IMR-90 (cell line): ENCODE data around the gene EFS. TPM values are rescaled to one million over a fixed set of nuclear protein-coding genes. Genes with fewer than 3 reads are reported as not detected.

Experiments used
- ATAC-seq: fragments of 200-7000 bp; cut with Tn5 transposase; 2 replicates; pipeline ENCODE4 v1.9.1; 2020; ENCODE audit warnings: low read depth, mild to moderate bottlenecking, moderate library complexity
- BruUV-seq: library from RNA; stranded (reverse); fragments of 400-500 nt; replicated peaks from 2 replicates; lab custom pipeline; 2021; lab: Mats Ljungman, UMichigan
- CTCF ChIA-PET: fragments of 300-600 bp; formaldehyde crosslinking; extraction: SDS; loops from one replicate; lab custom pipeline; 2021; ENCODE audit warnings: antibody characterized with exemption; lab: Yijun Ruan, JAX
- POLR2A ChIA-PET: fragments of 300-600 bp; sonication (Branson Sonifier 250); formaldehyde crosslinking; loops from one replicate; lab custom pipeline; 2022; ENCODE audit warnings: antibody characterized with exemption; ENCODE audit not compliant: unreplicated experiment; lab: Charles Lee
- DNase-seq: peaks from one replicate; pipeline ENCODE4 v3.0.0; 2013
- H2AFZ ChIP-seq: replicated peaks from 2 replicates; pipeline ENCODE3; 2013; ENCODE audit warnings: low read length, mild to moderate bottlenecking; ENCODE audit not compliant: poor library complexity
- H2AK5ac ChIP-seq: 2 replicates; pipeline ENCODE4 v1.6.1; 2013; ENCODE audit warnings: low read depth, low read length, inconsistent platforms
- H2AK9ac ChIP-seq: replicated peaks from 2 replicates; pipeline ENCODE3; 2013; ENCODE audit warnings: mild to moderate bottlenecking, low read depth, low read length, moderate library complexity; ENCODE audit not compliant: poor library complexity
- H2BK120ac ChIP-seq: 2 replicates; pipeline ENCODE4 v1.6.1; 2013; ENCODE audit warnings: low read depth, low read length, inconsistent platforms
- H2BK15ac ChIP-seq: 3 replicates; pipeline ENCODE4 v1.6.1; 2013; ENCODE audit warnings: low read depth, low read length, inconsistent platforms
- H2BK20ac ChIP-seq: 2 replicates; pipeline ENCODE4 v1.6.1; 2013; ENCODE audit warnings: low read depth, mild to moderate bottlenecking, inconsistent platforms, low read length, moderate library complexity
- H2BK5ac ChIP-seq: 2 replicates; pipeline ENCODE4 v1.6.1; 2013; ENCODE audit warnings: mild to moderate bottlenecking, low read depth, low read length, inconsistent platforms; ENCODE audit not compliant: poor library complexity, severe bottlenecking
- H3K14ac ChIP-seq: replicated peaks from 2 replicates; pipeline ENCODE4 v1.6.1; 2013; ENCODE audit warnings: low read depth, low read length, inconsistent platforms
- H3K18ac ChIP-seq: 2 replicates; pipeline ENCODE4 v1.6.1; 2013; ENCODE audit warnings: low read depth, low read length, control low read depth
- H3K23ac ChIP-seq: 2 replicates; pipeline ENCODE4 v1.6.1; 2013; ENCODE audit warnings: low read depth, low read length, inconsistent platforms
- H3K27ac ChIP-seq: 2 replicates; pipeline ENCODE4 v1.5.1; 2013; ENCODE audit warnings: mild to moderate bottlenecking, control low read depth, low read length; ENCODE audit not compliant: insufficient read depth
- H3K27me3 ChIP-seq: 2 replicates; pipeline ENCODE4 v1.6.1; 2013; ENCODE audit warnings: low read length; ENCODE audit not compliant: control insufficient read depth, insufficient read depth
- H3K36me3 ChIP-seq: 2 replicates; pipeline ENCODE4 v1.6.1; 2013; ENCODE audit warnings: low read length, mixed read lengths; ENCODE audit not compliant: control insufficient read depth, insufficient read depth
- H3K4ac ChIP-seq: 2 replicates; pipeline ENCODE4 v1.6.1; 2013; ENCODE audit warnings: low read depth, low read length, inconsistent platforms
- H3K4me1 ChIP-seq: 2 replicates; pipeline ENCODE4 v1.6.1; 2013; ENCODE audit warnings: low read length, mixed read lengths; ENCODE audit not compliant: control insufficient read depth, insufficient read depth
- H3K4me2 ChIP-seq: 2 replicates; pipeline ENCODE4 v1.6.1; 2013; ENCODE audit warnings: low read depth, mild to moderate bottlenecking, control low read depth, low read length, moderate library complexity
- H3K4me3 ChIP-seq: 2 replicates; pipeline ENCODE4 v1.5.1; 2013; ENCODE audit warnings: low read depth, mild to moderate bottlenecking, control low read depth, low read length, moderate library complexity; ENCODE audit not compliant: insufficient read depth
- H3K56ac ChIP-seq: 2 replicates; pipeline ENCODE4 v1.6.1; 2013; ENCODE audit warnings: low read length, inconsistent platforms; ENCODE audit not compliant: insufficient read depth; ENCODE audit errors: extremely low read depth
- H3K79me1 ChIP-seq, 2 experiments: 2 replicates each; pipeline ENCODE4 v1.6.1; 2013; ENCODE audit warnings: low read length in 2 of 2, inconsistent platforms in 1 of 2, low read depth in 1 of 2
- H3K9ac ChIP-seq: 2 replicates; pipeline ENCODE4 v1.6.1; 2013; ENCODE audit warnings: low read depth, low read length, control low read depth
- H3K9me1 ChIP-seq: 2 replicates; pipeline ENCODE4 v1.6.1; 2013; ENCODE audit warnings: low read length, inconsistent platforms; ENCODE audit not compliant: insufficient read depth
- H3K9me3 ChIP-seq: 2 replicates; pipeline ENCODE4 v1.6.1; 2013; ENCODE audit warnings: low read length; ENCODE audit not compliant: control insufficient read depth, insufficient read depth
- H4K20me1 ChIP-seq: 2 replicates; pipeline ENCODE4 v1.6.1; 2013; ENCODE audit warnings: low read length, inconsistent platforms; ENCODE audit not compliant: insufficient read depth
- H4K5ac ChIP-seq: 2 replicates; pipeline ENCODE4 v1.6.1; 2013; ENCODE audit warnings: mild to moderate bottlenecking, low read depth, low read length, control low read depth
- H4K8ac ChIP-seq, 2 experiments: 2 replicates each; pipeline ENCODE4 v1.6.1; 2013; ENCODE audit warnings: low read depth in 2 of 2, low read length in 2 of 2, control low read depth in 1 of 2, inconsistent platforms in 1 of 2
- H4K91ac ChIP-seq: 2 replicates; pipeline ENCODE4 v1.6.1; 2013; ENCODE audit warnings: low read depth, low read length, inconsistent platforms; ENCODE audit not compliant: insufficient read depth
- CEBPB ChIP-seq: IDR thresholded peaks from 2 replicates; pipeline ENCODE4 v1.6.1; 2012; ENCODE audit warnings: low read depth, low read length, improper control_type of control experiment
- FOS ChIP-seq: fragments of 150-350 bp; IDR thresholded peaks from 2 replicates; pipeline ENCODE4 v1.6.1; 2016; ENCODE audit warnings: low read depth, low read length
- MAFK ChIP-seq: IDR thresholded peaks from 2 replicates; pipeline ENCODE4 v1.6.1; 2012; ENCODE audit warnings: low read depth, low read length, improper control_type of control experiment
- MAZ ChIP-seq: IDR thresholded peaks from 2 replicates; pipeline ENCODE4 v1.6.1; 2012; ENCODE audit warnings: low read depth, mild to moderate bottlenecking, low read length, improper control_type of control experiment, moderate library complexity, borderline replicate concordance
- MXI1 ChIP-seq: IDR thresholded peaks from 2 replicates; pipeline ENCODE4 v1.6.1; 2012; ENCODE audit warnings: low read depth, mild to moderate bottlenecking, low read length, moderate library complexity, borderline replicate concordance
- POLR2A ChIP-seq: IDR thresholded peaks from 2 replicates; pipeline ENCODE4 v1.6.1; 2012; ENCODE audit warnings: mild to moderate bottlenecking, low read depth, low read length
- RFX5 ChIP-seq: IDR thresholded peaks from 2 replicates; pipeline ENCODE4 v1.8.0; 2012; ENCODE audit warnings: low read depth, mild to moderate bottlenecking, low read length, moderate library complexity
- WGBS, 2 experiments: methylation state at CpG; one replicate each; pipeline versions ENCODE4 v1.1.5 to v1.1.7; 2013; ENCODE audit warnings: missing lambda C conversion rate in 2 of 2; ENCODE audit not compliant: insufficient read length in 1 of 2; ENCODE audit errors: extremely low coverage in 2 of 2; 5-methylcytosine and 5-hydroxymethylcytosine counted together
- dilution Hi-C: fragments of 300-500 bp; cut with HindIII; formaldehyde crosslinking; loops from one replicate; pipeline ENCODE4 v1.14.3; 2018; ENCODE audit warnings: low sequenced_read_pairs; ENCODE audit not compliant: unreplicated experiment
- in situ Hi-C: fragments of 300-500 bp; cut with MboI; formaldehyde crosslinking; loops from 3 replicates; pipeline ENCODE4 v1.14.3; 2019; ENCODE audit warnings: low sequenced_read_pairs, inconsistent platforms, mixed read lengths
- intact Hi-C: fragments of 100-400 bp; cut with micrococcal nuclease; formaldehyde crosslinking; loops from 2 replicates; pipeline ENCODE4 v1.10.0; 2022
- polyA plus RNA-seq, 3 experiments: library from polyadenylated mRNA; depleted of rRNA; stranded (reverse); fragments of >200 nt; gene quantifications; 2 replicates each; pipeline ENCODE4 v1.2.3, GENCODE V29; 2012; ENCODE audit warnings: low replicate concordance in 1 of 3
- total RNA-seq: library from RNA; depleted of rRNA; stranded (reverse); fragments of >200 nt; gene quantifications from 2 replicates; pipeline ENCODE4 v1.2.3, GENCODE V29; 2012
- TF ChIP-seq, protein P1 (sequence below): fragments of 150-350 bp; IDR thresholded peaks from 2 replicates; pipeline ENCODE4 v1.6.1; 2016; ENCODE audit warnings: low read depth, mild to moderate bottlenecking, low read length, moderate library complexity, borderline replicate concordance
- TF ChIP-seq, protein P2 (sequence below): conservative IDR thresholded peaks from 2 replicates; pipeline ENCODE4 v1.5.1; 2012; ENCODE audit warnings: mild to moderate bottlenecking, low read depth, low read length, improper control_type of control experiment

EFS gene
- total and polyA plus RNA-seq, 2 of the 4 experiments (the other 2 are of a cell fraction), result 2.2 to 11.6 TPM

DNA sequence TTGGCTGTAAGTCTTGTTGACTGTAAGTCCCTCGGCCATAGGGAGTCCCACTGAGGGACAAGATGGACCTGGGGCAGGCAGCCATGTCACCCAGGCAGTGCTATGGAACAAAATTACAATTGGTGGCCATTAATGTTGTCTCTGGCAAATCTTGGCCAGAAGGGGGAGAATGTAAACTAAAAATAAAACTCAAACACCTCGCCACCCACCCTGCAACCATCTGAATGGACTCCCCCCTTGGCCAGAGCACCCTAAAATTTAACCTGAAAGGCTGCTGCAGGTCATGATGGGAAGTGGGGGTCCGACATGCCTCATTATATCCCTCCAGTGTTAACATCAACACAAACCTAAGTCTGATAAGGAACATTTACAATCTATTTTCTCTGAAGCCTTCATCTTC, 20.5 kb downstream of the EFS start:
- Histone ChIP-seq H3K79me1 (no peaks in the 10 kb centered on the region), H3K23ac (no peak overlapping the region), H3K4me2 (no peak overlapping the region), H2BK120ac (no peak overlapping the region), H3K36me3 (peaks cover 10% of the 10 kb centered on the region), H2AFZ (no peak overlapping the region), H3K18ac (no peak overlapping the region), H2BK5ac (no peak overlapping the region), H3K4me1 (no peaks in the 10 kb centered on the region), H4K20me1 (no peaks in the 10 kb centered on the region), H3K9ac (no peak overlapping the region), H2BK15ac (no peak overlapping the region), H3K14ac (no peak overlapping the region), H2AK9ac (no peak overlapping the region), H3K56ac (no peak overlapping the region), H3K27me3 (peaks cover 2% of the 10 kb centered on the region; the same call in 1 of the 2 replicates), H3K4me3 (no peak overlapping the region), H2BK20ac (no peak overlapping the region), H3K9me1 (no peaks in the 10 kb centered on the region), H3K4ac (no peak overlapping the region), H3K9me3 (peaks cover 1% of the 10 kb centered on the region; the same call in 1 of the 2 replicates), H2AK5ac (no peak overlapping the region), H4K8ac (no peak overlapping the region), H3K27ac (no peak overlapping the region), H4K5ac (no peak overlapping the region), H4K91ac (no peak overlapping the region)
- intact Hi-C loops, result loop anchor here (5.0 kb wide), 1 partner anchor 987 kb away; no protein-coding TSS in a partner anchor
- DNase-seq (no peak), ATAC-seq (no peak)
- POLR2A ChIA-PET, result no interaction called here
- no CpG with 5 or more reads among the region's 3 CpGs for WGBS, 2 experiments
- dilution Hi-C loops, result no loop called here
- CTCF ChIA-PET, result no interaction called here
- in situ Hi-C loops, result no loop called here
- TF ChIP-seq, protein P1, sequence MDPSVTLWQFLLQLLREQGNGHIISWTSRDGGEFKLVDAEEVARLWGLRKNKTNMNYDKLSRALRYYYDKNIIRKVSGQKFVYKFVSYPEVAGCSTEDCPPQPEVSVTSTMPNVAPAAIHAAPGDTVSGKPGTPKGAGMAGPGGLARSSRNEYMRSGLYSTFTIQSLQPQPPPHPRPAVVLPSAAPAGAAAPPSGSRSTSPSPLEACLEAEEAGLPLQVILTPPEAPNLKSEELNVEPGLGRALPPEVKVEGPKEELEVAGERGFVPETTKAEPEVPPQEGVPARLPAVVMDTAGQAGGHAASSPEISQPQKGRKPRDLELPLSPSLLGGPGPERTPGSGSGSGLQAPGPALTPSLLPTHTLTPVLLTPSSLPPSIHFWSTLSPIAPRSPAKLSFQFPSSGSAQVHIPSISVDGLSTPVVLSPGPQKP, result no peak
- TF ChIP-seq MXI1 (no peak), FOS (no peak), MAFK (no peak), CEBPB (no peak), POLR2A (no peak), RFX5 (no peak), MAZ (no peak)
- TF ChIP-seq, protein P2, sequence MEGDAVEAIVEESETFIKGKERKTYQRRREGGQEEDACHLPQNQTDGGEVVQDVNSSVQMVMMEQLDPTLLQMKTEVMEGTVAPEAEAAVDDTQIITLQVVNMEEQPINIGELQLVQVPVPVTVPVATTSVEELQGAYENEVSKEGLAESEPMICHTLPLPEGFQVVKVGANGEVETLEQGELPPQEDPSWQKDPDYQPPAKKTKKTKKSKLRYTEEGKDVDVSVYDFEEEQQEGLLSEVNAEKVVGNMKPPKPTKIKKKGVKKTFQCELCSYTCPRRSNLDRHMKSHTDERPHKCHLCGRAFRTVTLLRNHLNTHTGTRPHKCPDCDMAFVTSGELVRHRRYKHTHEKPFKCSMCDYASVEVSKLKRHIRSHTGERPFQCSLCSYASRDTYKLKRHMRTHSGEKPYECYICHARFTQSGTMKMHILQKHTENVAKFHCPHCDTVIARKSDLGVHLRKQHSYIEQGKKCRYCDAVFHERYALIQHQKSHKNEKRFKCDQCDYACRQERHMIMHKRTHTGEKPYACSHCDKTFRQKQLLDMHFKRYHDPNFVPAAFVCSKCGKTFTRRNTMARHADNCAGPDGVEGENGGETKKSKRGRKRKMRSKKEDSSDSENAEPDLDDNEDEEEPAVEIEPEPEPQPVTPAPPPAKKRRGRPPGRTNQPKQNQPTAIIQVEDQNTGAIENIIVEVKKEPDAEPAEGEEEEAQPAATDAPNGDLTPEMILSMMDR, result no peak
- no TSS peak for BruUV-seq
